Stimulated activated CD8-positive, alpha-beta memory T cell treated with anti-CD3 and anti-CD28 coated beads, Interleukin-15, amount 100 ng/mL, for 1 hour (primary cell): ENCODE data around the gene GALNTL6.
"Not testable (repeated sequence)": the region's sequence is repeated elsewhere in the genome, so short reads cannot be mapped to it uniquely, and the experiment has no call there.

Source experiments
- DNase-seq: peaks from one replicate; pipeline ENCODE4 v3.0.0-alpha.2; 2020; ENCODE audit warnings: low read depth

Gene GALNTL6

DNA sequence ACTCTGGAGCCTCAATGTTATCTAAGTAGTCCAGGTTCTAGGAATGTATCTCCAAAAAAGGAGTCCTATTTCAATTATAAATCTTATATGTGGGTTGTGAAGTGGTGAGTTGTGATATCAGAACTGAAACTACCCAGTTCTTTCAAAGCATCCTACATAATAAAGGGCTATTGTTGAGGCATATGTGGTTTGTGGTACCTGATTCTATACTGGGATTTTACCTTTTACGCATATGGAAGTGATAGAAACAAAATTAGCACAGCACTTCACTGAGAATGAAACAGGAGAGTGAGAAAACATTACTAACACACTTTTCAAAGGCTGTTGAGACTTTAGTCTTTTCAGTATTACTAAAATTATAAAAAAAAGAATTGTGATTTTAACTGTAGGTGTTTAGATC lies 937.7 kb downstream of the GALNTL6 start:
- DNase-seq = no peak

DNA sequence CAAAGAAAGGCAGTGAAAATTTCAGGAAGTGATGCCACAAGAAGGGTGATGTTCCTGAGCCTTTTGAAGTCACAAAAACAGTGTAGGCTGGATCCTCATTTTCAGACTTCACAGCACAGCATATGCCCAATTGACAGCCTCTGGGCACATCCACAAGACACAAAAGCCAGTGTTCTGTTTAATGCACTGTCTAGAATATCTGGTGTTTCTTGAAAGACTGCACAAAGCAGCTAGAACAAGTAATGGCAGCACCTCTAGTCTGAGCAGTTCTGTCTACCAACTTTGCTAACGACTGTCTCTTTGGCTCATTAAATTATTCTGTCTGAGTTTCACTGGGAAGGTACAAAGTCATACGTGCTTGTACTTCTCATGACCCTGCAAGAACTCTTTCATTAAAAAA lies 938.3 kb downstream of the GALNTL6 start:
- DNase-seq = no peak

DNA sequence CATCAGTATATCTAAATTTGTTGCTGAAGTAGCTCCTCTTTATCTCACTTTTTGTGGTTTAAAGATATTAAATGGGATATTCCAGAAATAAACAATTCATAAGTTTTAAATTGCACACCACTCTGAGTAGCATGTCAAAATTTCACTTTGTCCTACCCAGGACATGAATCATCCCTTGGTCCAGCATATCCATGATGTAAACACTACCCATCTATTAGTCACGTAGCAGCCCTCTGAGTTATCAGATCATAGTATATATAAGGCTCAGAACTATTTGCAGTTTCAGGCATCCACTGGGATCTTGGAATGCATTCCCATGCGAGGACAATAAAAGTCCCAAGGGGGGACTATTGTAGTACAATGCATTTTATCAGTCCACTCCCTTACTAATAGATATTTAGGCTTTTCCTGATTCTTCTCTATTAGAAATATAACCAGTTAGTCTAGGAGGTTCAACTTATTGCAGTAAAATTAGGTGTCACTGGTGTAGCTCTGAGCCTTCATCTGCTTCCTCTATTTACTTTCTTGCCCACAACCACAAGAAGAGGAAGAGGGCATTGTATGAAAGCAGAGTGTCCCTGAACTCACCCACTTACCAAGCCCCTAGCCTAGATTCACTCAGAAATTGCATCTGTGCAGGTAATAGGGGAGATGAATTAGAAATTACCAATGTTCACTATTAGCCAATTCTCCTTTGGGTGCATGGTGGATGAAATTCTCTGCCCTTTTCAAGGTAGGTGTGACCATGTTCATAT lies 945.6 kb downstream of the GALNTL6 start:
- DNase-seq = no peak

GRCh38 chr4:172760512-172760911 lies 947.3 kb downstream of the GALNTL6 start:
- DNase-seq = no peak

GRCh38 chr4:172762895-172763294 lies 949.7 kb downstream of the GALNTL6 start:
- no peak for DNase-seq

DNA sequence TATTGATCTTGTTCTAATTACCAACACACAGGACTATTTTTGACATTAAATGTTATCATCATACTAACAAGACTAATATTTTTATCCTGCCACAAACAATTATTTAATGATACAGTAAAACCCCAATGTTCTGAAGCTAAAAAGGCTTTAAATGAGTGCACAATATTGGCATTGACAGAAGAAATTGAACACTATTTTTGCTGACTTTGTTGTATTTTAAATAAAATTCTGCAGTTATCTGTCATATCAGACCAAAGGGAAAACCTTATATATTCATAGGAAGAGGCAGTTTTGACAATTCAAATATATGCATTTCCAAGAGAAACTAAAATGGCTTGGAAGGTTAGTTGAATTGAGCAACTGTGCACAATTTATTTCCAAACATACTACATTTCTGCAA lies 957.6 kb downstream of the GALNTL6 start:
- DNase-seq = no peak

- no peak for DNase-seq
Observed at GRCh38 chr4:172772781-172773180, 959.6 kb downstream of the GALNTL6 start.

DNA sequence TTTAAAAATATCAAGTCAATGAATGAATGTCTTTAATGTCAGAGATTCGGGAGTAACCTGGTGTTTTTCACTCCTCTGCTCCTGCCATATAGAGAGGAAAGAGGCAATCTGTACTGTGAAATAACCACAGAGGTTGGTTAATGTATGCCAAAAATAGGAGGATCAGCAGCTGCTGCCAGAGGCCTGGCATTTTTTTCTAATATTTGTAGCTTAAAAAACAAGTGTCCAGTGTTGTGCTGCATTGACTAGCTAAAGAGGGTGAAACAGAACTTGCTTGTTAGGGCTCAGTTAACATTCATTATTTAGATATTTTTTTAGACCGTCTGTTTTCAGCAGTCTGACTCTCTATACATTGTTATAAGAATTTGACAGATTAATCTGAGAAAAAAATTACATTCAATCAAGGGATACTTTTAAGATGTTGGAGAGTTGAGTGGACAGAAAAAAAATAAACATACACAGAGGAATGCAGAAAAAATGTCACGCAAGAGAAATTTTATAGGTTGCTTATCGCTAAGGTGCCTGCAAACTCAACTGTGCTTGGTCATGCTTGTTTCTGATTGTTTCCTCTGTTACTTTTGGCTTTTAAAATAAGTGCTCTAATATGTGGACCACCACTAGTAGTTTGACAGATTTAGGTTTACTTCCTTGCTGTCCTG lies 963.1 kb downstream of the GALNTL6 start:
- no peak for DNase-seq

DNA sequence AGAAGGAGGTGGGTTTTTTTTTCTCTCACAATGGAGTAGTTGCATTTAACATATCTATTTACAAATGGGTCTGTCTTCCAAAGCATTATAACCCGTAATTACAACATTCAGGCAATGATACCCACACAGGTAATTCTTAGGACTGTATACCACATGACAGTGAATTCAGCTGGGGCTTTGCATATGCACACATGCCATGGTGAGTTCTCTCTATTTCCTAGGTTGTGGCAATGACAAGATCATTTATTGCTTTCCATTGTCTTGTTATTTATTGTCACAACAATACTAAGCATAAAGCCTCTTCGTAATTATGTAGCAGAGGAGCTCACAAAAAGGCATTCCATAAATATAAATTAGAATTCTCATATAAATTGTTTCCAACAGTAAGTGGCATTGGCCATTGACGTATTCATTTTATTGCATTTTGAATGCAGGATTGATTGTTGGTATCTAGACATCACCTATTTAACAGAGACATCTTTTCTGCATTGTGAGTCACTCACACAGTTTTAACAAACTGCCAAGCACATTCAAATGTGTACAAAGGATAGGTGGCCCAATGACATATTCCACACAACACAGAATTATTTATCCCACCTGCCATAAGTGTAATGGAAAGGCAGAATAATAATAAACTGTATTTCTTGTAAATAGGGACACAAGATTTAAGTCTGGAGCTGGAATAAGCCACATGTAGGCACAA lies 964.7 kb downstream of the GALNTL6 start:
- DNase-seq = no peak

DNA sequence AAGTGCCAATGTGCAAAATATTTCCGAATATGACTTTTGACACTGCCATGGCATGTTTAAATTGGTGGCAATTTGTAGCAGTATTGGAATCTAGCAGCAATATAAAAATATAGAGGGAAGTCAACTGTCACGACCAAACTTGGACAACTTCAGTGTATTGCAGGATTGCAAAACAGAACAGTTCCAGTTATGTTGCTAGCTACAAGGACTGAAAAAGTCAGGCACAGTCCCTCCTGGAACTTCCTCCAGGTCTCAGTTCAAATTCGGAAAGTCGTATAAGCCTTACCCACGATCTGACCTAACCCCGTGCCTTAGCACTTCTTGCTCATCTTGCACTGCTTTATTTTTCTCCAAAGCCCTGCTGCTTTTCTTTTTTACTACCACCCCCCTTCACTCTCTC lies 965.4 kb downstream of the GALNTL6 start:
- no peak for DNase-seq

GRCh38 chr4:172780566-172781081 lies 967.4 kb downstream of the GALNTL6 start:
- no peak for DNase-seq

DNA sequence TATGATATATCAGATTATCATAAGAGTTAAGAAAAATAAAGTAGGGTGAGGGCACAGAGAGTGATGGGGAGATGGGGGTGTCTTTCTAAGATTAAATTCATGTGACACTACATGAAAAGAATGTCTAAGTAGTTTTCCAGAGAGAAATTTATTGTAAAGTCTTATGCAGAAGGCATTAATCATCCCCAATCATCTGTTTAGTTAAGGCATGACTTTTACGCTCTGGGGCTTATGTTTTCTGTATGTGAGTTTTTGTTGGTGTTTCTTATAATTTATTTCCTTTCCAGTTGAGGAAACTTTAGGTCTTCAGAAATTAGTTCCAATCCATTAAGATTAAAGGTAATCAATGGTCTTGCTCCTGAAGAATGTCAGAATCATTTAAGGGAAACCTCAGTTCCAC lies 972.4 kb downstream of the GALNTL6 start:
- DNase-seq = no peak

DNA sequence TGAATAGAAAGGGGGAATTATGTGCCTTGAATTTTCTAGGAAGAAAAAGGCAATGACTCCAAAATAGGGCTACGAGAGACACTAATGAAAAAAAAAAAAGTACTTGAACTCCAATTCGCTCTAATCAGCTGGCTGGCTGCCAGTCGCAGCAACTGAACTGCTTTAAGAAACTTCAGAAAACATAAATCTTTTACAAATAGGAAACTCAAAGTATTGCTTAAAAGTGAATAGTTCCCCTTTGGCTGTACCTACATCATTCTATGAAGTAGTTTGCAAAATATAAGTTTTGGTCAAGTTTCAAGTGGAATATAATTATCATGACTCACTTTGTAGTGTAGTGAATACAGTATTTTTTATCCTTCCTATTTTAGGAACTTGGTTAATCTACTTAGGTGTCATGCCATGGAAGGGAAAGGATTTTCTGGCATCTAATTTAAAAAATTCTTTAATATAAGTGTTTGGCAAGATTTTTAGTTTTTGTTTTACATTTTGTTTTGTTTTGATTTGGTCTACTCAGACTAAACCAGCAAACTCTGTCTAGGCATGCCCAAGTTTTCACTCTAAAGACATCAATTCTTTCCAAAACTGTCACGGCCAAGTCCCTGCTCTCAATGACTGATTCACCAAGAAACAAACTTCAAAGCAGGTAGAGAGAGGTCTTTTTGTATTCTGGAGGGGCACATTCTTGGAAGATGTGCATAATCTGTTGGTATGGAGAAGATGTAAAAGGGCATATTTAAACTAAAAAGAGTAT lies 973.0 kb downstream of the GALNTL6 start:
- no peak for DNase-seq

DNA sequence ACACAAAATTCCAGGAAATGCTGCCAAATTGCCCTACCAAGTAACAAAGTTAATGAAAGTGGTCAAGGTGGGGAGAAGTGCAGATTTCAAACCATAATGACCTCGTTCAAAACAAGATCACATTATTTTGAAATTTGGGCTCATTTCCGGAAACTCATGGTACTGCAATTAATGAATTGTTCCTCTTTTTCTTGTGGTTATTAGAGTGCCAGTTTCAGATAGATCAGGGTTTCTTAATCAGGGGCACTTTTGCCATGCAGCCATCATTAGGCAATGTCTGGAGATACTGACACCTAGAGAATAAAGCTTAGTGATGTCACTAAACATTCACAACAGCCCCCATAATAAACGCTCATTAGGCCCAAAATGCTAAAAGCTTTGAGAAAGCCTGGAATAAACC lies 973.9 kb downstream of the GALNTL6 start:
- DNase-seq = no peak

GRCh38 chr4:172791841-172792240 lies 978.6 kb downstream of the GALNTL6 start:
- DNase-seq = no peak

DNA sequence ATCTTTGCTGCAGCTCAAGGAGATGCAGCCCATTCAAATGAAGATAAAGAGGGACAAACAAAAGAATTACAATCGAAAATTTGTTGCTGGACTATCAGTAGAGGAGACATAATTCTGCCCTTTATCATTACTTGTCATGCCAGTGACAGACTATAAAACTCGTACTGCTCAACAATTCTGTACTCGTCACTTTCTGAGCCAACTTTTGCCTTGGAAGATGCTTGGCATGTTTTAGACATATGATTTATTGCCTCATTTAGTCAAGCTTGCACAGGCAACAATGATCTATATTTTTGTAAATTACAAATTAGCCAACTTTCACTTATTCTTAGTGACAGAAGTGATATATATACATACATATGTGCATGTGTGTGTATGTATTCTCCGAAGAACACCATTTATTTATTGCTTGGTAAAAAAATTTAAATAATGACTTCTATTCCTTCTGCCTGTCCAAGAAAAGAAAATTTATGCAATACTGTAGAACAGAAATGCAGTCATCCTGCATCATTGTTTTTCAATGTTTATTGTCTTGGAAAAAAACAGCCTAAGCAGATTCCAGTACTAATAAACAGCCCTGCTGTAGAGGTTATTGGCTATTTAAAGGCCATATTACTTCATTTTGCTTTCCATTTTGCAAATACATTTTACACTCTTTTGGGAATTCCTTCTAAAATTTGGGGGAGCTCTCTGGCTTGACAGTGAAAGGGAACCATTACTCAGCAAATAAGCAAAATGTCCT lies 980.5 kb downstream of the GALNTL6 start:
- no peak for DNase-seq

DNA sequence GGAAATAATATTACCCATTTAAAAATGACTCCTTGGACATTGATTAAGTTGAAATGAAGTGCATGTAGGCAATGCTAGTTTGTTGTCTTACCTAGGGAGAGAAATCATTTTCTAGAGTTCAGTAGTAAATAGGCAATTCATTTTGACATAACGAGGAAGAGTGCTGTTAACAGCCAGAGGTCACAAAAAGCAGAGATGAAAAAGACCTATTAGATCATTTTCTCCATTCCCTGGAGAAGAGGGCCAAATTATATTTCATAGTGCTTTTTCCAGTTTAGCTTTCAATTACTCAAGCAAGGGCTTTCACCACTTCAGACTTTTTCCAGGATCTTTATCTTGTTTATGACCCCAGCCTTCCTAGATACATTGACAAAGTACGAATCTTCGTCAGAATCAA lies 981.1 kb downstream of the GALNTL6 start:
- no peak for DNase-seq

- DNase-seq = not testable (repeated sequence)
Observed at GRCh38 chr4:172797281-172797680, 984.1 kb downstream of the GALNTL6 start.

GRCh38 chr4:172802032-172802431 lies 988.8 kb downstream of the GALNTL6 start:
- no peak for DNase-seq

DNA sequence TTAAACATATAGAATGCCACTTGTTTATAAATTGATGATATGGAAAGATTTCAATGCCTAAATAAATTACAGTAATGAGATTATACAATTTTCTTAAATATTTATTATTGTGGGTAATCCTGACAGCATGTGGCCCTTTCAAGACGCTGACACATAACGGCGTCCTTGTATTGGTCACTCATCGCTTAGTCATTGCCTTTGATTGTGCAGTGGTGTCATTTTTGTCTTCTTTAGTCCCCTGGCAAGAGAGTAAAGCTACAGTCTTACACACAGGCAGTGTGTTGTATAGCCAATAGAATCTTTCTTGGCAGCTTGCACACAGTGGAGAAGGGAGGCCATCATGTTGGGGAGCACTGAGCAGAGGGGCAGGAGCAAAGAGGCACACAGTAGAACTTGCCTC lies 993.6 kb downstream of the GALNTL6 start:
- DNase-seq = no peak

DNA sequence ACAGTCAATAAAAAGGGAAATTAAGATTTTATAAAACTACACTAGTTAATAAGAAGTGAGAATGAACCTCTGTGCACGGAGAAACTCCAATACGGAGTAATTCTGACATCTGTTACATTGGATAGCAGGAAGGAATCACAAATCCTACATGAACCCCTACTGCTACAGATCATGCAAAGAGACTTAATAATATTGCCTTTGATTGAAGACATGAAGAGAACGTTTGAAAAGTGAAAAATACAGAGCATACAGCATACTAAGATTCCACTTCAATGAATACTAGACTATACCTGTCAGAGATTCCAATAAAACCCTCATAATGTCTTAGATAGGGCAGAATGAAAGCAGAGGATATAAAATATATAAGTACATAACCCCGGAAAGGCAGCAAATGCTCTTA lies 995.0 kb downstream of the GALNTL6 start:
- DNase-seq = no peak

- no peak for DNase-seq
Observed at GRCh38 chr4:172809319-172809718, 996.1 kb downstream of the GALNTL6 start.
